Transverse colon (tissue), 4 donors: ENCODE data around the gene WDR75.

ENCODE experiments used
- CTCF ChIP-seq, 5 experiments: fragments of 200-600 bp in 3 of 5; fragments of 450-650 bp in 2 of 5; sonication (generic) in 3 of 5; IDR thresholded peaks; 1 replicate in 2 of 5; 2 replicates in 3 of 5; pipeline ENCODE4 v1.5.1; 2016 to 2017; ENCODE audit warnings: antibody characterized with exemption in 5 of 5, inconsistent platforms in 3 of 5, mild to moderate bottlenecking in 2 of 5, moderate library complexity in 1 of 5
- POLR2AphosphoS5 ChIP-seq, 3 donors: sonication (generic); formaldehyde crosslinking; IDR thresholded peaks; one replicate each; pipeline ENCODE4 v1.6.1; 2016; ENCODE audit warnings: antibody characterized with exemption in 3 of 3

DNA sequence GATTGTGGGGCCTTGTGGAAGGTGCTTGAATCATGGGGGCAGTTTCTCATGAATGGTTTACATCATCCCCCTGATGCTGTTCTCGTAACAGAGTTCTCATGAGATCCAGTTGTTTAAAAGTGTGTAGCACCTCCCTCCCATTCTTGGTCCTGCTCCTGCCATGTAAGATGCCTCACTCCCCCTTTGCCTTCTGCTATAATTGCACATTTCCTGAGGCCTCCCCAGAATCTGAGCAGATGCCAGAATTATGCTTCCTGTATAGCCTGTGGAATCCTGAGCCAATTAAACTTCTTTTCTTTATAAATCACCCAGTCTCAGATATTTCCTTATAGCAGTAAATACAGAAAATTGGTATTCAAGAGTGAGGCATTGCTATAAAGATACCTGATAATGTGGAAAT is 15.6 kb upstream of the WDR75 start:
- TF ChIP-seq POLR2AphosphoS5 (IDR thresholded peaks at IDR 0.05) = no peak
- TF ChIP-seq CTCF (IDR thresholded peaks at IDR 0.05) = no peak
